ENCODE data around the gene ELMOD1.
A peak's percentile ranks its signal among the peaks of the same experiment; 100 is the strongest.
"Not testable (repeated sequence)": the region's sequence is repeated elsewhere in the genome, so short reads cannot be mapped to it uniquely, and the experiment has no call there.

ELMOD1 gene
- long read RNA-seq, donor 1: 0 reads
- long read RNA-seq, donor 2: 0 reads
- long read RNA-seq, donor 3: 0 reads
- long read RNA-seq, donor 4: 0 reads
- long read RNA-seq, donor 5: 0 reads
- long read RNA-seq, donor 6: 0 reads
- long read RNA-seq, donor 7: 0 reads
- long read RNA-seq, donor 8: 0 reads

DNA sequence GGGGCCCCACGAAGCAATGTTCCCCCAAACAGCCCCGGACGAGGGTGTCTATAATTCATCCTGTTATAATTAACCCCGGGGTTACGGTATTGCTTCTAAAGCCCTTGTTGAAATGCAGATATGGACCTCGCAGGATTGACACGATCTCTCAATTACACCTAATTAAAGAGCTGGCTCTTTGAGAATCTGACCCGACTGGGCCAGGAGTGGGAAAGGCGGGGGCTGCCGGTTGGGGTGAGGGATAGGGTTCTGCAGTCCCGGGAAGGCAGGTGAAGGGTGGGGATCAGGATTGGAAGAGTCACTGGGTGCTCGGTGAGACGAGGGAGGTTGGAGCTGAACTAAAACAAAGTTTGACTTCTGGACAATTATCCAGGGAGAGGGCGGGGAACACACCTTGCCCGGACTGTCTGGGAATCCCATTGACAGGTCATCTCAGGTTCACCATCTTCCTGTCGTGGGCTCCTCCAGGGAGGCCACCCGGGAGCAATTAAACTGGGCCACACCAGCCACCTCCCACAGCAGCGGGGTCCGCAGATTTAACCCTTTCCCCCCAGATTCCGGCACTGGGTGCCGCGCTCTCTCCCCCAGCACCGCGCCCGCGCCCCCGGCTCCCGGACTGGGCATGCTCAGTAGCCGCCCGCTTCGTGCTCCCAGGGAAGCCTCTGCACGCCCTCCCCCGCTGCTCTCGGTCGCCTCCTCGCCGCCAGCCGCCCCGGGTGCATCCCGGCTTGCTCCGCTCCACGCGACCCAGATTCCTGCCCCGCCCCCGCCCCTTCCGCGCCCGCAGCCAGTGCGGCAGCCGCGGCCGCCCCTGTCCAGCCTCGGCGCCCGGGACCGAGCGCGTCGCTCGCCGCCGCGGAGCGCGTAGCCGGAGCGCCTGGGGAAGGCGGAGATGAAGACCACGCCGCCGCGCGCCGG, at the start of gene ELMOD1:
Gene ELMOD1, plus strand, starts transcription at position 688 of the 918 bp plus-strand sequence. CDS start 27,043 bp downstream, outside the sequence.
- DNase-seq: peak; percentile 48

DNA sequence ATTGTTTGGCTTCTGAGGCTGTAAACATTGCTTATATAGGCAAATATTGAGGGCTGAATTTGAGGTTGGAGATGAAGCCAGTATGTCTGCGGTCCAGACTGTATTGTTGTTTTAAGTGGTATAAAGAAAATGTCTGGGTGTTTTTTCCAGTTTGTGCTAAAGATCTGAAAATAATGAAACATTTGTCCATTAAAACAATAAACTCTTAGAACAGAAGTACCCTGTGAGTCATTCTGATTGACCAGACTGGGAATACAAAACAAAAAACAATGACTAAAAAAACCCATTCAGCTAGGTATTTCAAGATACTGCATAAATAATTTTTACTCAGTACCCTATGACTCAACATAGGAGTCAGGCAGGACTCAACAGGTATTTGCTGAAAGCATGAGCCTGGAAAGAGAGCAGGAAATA, 45.8 kb upstream of the ELMOD1 start:
- no peak for DNase-seq

DNA sequence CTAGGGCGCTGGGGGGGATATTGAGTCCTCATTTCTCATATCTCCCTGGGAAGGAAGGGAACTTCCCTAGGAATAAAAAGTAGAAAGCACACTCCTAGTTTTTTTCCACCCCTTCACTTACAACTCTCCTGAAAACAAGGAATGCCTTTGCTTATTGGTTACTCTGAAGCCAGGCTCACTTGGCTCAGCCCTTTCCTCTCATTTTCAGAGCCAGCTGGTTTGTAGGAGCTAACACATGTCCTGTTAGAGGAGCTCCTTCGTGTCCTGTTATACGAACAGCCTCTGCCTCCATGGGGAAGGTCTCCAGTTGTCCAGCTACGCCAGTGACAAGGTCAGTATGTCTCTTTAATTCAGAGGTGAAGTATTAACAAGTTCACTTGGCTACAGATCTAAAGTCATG, 43.0 kb upstream of the ELMOD1 start:
- no peak for DNase-seq

DNA sequence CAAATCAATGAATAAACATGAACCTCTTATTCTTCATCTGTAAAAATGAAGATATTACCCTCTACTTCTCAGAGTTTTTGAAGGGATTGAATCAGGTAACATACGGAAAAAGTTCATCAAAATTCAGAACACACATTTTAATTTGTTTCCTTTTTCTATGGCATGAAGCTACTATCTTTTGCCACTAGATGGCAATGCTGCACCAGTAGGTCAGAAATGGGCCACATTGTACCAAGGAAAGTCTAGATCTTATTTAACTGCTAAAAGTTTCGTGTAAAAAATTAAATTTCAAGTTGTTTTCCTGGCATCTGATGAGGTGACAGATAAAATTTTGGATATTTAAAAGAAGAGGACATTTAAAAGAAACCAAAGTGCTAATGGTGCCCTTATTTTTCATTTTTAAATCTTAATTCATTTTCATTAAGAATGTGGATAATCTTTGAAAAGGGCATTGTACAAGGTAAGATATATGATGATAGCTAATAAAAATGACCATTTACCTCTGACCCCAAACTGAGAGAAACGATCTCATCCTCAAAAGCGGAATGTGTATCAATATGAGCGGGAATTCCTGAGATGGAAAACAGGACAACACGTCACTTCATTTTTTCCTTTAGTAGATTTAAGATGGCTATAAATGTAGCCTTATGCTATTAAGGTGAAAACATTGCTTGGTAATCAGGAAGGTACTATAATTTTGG, 41.5 kb upstream of the ELMOD1 start:
- DNase-seq: no peak

DNA sequence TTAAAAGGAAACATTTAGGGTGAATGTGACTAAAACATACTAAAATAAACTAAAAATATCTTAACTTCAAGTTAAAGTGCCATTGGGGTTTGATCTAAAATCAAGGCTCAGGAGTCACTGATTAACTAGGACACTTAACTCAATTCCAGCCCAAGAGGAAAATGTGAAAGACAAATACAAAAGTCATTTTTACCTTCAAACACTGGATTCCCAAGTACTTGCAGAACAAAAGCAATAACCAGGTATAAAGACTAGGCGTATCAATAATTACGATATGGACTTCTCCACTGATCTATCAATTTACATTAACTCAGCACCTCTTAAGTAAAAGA, 41.0 kb upstream of the ELMOD1 start:
- no peak for DNase-seq

DNA sequence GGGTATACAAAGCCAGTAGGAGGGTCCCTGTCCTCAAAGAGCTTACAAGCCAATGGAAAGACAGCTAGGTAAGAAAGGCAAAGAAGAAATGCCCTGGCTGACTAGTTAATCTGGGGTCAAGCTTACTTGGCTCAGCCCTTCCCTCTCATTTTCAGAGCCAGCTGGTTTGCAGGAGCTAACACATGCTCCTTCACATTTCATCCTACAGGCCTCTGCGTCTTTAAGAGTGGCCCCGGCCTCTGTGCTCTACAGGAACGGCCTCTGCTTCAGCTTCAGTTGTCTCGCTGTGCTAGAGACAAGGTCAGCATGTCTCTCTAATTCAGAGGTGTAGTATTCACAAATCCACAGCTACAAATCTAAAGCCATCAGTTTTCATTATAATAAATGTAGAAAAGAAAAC, 40.6 kb upstream of the ELMOD1 start:
- DNase-seq: no peak

DNA sequence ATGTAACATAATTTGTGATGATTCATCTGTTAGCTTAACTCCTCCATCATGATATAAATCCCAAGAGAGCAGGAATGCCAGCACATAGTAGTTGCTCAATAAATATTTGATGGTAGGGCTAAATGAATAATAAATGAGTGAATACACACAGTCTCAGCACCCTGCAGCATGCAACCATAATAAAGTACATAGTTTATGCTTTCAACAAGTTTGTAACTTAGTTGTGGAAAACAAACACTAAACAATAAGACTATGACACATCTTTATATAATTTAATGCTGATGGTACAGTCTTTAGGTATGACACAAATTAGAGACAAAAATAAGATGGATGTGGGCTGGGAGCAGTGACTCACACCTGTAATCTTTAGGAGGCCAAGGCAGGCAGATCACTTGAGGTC, 29.3 kb upstream of the ELMOD1 start:
- DNase-seq: no peak

DNA sequence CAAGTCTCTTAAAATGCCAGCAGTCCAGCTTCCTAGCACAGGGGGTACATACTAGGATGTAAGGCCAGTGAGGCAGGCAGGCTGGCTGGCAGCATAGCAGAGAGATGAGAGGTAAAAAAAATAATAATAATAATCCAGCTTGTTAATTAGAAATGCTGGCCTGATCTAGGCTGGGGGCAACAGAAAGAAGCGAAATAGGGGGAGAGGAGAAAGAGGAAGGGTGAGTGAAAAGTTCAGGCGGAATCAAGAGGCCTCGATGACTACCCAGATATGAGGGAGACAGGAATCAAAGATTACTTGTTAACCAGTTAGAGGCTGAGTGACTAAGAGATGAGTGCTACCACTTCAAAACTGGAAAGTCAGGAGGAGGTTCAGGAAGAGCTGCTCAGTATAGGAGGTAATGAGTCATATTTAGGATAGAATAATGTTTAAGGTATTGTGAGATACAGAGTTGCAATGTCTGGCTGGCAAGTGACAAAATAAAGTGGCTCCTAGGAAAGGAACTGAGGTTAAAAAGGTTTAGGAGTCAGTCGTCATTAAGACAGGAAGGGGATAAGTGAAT, 28.2 kb upstream of the ELMOD1 start:
- no peak for DNase-seq

DNA sequence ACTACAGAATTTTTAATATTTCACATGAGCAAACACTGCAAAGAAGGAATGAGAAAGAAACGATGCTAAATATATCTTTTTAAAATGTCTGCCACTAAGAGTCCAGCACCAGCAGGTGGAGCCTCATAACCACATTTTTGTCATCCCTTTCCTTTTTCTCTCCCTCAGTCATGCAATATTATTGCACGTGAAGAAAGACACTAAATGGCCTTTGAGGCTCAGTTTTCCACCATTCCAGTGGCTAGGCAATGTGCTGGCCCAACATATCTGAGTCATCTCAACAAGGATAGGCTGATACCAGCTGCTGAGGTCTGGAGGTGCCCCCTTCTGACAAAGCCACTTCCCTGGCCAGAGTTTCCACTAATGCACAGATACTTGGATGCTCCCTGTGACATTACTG, 27.2 kb upstream of the ELMOD1 start:
- DNase-seq: no peak

DNA sequence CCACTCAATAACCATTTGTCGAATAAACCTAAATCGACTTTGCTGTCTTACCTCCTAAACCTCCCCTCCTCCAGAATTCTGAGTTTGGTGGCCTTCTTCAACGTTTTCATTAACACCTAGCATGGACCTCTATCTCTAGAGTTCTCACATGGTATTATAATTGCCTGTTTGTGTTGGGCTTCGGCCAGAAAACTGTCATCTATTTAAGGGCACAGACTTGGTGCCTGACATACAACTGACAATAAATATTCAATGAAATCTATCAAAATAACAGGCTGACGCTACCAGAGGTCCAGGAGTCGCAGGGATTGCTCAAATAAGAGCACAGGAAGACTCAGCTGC, 26.1 kb upstream of the ELMOD1 start:
- peak; percentile 14 for DNase-seq

DNA sequence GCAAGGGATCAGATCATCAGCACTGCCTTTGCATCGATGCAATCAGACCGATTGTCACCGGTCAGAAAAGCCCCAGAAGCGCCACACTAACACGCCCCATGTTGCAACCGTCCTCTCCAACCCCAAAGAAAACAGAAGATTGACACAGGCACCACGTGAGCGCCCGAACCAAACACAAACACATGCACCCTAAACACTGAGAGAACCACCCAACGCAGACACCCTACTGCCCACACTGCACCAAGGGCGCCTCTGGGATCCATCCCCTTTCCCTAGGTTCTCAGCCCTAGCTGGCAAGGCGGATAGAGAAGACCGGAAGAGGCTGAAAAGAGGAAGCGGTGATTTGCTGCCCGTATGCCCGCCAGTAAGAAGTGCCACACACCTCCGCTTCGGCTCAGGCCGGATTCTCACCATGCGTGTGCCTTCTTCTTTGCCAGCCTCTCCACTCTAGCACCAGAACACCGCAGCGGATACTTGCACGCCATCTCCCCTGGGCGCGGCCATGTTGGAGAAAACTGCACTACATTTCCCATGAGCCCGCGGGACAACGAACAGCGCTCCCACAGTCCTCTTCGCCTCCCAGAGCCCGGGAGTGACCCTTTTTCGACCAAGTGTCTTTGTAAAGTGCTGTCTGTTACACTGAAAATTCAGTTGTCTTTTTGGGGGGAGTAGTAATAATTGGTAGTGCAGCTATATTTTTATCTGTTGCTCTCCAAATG, 25.6 kb upstream of the ELMOD1 start, which contains the start of gene ALKBH8:
Gene ALKBH8, minus strand, starts transcription at position 517 of the 719 bp plus-strand sequence. CDS start 4,842 bp downstream, outside the sequence.
- peak; percentile 82 for DNase-seq

DNA sequence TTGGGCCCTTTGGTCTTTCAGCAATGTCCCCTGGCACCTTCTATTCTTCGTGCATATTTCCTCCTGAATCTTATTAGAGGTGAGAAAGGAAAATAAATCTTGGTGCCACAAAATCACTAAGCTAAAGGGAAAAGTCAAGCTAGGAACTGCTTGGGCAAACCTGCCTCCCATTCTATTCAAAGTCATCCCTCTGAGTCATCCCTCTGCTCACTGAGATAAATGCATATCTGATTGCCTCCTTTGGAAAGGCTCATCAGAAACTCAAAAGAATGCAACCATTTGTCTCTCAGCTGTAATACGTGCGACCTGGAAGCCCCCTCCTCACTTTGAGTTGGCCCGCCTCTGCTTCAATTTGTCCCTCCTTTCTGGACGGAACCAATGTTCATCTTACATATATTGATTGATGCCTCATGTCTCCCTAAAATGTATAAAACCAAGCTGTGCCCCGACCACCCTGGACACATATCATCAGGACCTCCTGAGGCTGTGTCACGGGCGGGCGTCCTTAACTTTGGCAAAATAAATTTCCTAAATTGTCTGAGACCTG, 24.9 kb upstream of the ELMOD1 start:
- DNase-seq: not testable (repeated sequence)

DNA sequence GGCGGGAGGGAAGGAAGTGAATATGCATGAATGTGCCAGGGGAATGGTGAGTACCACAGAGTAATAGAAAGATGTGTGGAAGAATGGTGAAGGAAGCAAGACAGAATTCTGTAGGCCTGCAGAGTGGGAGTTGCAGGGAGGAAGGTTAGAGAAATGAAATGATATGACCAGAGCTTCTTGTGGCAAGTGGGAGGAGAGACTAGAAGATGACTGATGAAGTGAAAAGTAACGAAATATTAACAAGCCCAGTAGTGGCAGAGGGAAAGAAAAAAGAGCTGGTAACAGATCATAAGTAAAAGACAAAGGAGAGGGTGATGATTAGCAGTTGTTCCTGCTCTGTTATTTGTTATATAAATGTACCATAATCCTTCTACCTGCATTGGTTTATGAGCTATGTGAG, 24.4 kb upstream of the ELMOD1 start:
- DNase-seq: no peak

DNA sequence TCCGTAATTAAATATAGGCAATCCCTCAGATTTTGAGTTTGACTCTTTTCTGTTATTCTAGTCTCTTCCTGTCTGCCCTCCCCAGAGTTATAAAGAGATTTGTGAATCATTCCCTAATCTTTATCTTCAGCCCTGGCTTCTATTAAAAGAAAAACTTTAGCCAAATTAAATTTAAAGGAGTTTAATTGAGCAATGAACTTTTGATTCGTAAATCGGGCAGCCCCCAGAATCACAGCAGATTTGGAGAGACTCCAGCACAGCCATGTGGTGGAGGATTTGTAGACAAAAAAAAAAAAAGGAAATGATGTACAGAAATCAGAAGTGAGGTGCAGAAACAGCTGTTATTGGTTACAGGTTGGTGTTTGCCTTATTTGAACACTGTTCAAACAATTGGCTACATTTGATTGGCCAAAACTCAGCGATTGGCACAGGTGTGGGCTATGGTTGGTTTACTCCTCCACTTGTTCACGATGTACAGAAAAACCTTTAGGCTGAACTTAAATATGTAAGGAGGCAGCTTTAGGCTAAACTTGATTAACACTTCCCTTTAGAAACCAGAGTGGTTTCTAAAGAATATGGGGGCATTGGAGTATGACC, 23.1 kb upstream of the ELMOD1 start:
- no peak for DNase-seq

DNA sequence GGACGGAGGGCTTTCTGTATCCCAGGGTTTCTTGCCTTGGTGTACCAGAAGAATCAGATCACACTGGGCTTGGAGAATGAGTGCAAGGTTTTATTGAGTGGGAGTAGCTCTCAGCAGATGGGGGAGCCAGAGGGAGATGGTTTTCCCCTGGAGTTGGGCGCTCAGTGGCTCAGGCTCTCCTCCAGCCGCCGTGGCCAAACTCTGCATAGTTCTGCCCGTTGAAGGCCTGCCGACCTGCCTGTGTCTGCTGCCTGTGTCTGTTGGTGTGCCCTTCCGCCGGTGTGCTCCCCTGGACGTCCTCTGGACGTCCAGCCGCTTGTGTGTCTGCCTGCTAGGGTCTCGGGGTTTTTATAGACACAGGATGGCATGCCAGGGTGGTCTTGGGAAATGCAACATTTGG, 20.9 kb upstream of the ELMOD1 start:
- no peak for DNase-seq

DNA sequence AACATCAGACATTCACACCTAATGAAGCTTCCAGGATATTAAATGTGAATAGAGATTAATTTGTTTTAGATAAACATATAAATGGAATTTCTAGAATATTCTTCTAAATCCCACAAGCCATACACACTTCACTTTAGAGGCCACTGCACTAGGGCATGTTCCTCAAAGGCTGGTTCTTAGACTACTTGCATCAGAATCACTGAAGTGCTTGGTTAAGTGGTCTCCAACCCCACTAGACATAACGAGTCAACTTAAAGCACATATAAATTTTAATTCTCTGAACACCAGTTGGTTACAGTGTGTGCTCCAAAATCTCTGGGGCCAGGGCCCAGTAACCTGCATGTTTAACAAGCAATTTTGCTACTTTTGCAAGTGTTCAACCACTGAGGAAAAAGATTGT, 17.5 kb upstream of the ELMOD1 start:
- no peak for DNase-seq

DNA sequence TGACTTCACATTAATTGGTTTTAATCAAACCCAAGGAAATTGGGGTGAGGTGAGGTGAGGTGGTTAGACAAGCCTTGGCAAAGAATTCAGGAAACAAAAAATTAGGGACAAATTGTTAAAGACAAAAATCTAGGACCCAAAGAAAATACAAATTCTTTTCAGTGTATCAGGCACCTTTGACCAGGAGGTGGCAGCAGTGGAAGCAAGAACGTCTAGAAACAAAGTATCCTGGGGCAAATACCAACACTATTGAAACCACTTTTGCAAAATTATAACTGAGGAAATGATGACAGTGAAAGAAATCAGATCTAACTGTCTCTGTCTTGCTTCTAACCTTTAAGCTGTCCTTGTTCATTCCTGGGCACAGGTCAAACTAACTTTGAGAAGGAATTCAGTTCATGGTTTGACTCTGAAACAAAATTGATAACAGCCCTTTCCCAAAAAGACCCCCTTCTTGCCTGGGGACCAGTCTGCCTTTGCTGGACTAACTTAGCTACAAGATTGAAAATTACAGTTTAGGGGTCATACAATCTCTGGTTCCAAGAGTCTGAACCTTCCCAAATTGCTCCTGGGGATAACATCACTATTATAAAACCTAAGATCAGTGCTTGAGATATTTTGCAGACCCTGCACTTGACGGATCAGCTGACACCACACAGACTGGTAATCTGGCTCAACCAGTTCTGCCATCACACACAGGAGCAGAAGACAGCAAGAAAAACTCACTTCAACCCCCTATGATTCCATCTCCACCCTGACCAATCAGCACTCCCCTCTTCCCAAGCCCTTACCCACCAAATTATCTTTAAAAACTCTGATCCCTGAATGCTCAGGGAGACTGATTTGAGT, 14.2 kb upstream of the ELMOD1 start:
- not testable (repeated sequence) for DNase-seq

DNA sequence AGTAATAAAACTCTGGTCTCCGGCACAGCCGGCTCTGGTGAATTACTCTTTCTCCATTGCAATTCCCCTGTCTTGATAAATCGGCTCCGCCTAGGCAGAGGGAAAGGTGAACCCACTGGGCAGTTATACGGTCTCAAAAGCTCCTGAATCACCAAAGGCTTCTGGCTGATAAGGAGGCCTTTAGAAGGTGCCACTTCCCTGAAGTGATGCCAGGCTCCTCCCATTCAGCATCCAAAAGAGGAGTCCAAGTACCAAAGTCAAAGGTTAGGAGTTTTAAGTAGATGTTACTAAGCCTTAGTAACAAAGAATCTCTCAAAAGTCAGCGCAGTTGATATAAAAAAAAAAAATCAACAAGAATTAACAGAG, 13.6 kb upstream of the ELMOD1 start:
- DNase-seq: no peak

DNA sequence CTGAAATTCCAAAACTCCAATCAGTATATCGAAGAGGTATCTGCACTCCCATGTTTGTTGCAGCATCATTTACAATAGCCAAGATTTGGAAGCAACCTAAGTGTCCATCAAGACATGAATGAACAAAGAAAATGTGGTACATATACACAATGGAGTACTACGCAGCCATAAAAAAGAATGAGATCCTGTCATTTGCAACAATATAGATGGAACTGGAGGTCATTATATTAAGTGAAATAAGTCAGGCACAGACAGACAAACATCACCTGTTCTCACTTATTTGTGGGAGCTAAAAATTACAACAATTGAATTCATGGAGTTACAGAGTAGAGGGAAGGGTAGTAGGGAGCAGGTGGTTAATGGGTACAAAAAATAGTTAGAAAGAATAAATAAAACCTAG, 11.8 kb upstream of the ELMOD1 start:
- DNase-seq: not testable (repeated sequence)

DNA sequence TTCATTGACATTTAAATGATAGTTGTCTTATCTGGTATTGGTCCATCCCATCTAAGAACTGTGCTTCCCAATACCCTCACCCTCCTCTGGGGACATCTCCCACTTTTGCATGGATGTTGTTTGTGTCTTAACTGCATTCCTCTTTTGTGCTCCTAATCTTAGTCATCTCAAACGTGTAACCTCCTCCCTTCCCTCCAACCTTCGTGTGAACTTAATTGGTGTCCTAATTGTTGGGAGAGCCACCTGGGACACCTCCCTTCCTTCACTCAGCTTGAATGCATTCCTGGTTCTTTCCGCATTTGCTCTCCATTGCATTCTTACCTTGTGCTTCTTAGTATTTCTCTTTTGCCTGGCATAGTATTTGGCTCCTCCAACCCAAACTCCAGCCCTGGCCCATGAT, 9.8 kb upstream of the ELMOD1 start:
- no peak for DNase-seq
